Measurements from ENCODE around the gene TEX12.

The TEX12 gene

DNA sequence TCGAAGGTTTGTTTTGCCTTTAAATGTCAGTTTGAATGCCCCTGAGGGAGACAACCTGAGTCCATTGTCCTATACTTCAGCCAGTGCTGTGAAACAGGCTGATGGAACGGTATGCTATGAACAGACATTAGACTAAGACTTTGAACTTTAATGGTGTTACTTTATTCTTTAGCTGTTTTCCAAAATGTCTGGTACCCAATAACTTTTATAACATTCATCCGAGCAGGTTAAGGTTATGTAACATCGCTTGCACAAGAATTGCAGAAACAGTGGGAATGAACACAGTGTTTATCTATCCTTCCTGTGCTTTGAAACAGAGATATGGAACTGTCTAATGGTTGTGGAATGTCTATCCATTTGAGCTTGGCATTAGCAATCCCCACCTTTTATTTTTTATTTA, 46.6 kb downstream of the TEX12 start:
- no peak for DNase-seq

DNA sequence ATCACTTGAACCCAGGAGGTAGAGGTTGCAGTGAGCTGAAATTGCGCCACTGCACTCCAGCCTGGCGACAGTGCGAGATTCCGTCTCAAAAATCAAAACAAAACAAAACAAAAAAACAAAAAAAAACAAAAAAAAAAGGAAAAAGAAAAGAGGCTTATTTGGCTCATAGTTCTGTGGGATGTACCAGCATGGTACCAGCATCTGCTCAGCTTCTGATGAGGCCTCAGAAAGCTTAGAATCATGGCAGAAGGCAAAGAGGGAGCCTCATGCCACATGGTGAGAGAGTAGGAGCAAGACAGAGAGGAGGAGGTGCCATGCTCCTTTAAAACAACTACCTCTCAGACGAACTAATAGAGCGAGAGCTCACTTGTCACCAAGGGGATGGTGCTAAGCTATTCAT, 48.4 kb downstream of the TEX12 start:
- no peak for DNase-seq

DNA sequence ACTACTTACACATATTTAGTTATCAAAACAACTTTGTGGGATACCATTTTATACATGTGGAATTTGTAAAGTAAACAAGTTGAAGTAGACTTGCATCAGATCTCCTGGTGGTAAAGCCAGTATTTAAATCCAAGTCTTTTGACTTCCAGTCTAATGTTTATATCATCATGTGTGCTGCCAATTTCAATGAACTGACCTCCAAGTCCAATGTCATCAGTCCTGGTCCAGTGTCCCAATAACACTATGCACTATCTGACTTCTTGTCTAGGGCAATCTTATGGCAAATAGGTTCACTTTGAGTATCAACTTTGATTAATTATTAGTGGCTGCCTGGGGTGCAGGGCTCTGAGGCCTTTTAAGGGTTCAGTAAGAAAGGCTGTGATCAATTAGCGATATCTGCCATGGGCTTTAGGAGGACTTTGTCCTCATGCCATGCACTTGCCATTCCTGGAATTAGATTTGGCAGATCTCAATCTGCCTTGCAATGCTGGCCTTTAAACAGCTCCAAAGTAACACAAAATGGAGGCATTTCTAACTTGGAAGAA, 49.5 kb downstream of the TEX12 start:
- DNase-seq, result no peak

DNA sequence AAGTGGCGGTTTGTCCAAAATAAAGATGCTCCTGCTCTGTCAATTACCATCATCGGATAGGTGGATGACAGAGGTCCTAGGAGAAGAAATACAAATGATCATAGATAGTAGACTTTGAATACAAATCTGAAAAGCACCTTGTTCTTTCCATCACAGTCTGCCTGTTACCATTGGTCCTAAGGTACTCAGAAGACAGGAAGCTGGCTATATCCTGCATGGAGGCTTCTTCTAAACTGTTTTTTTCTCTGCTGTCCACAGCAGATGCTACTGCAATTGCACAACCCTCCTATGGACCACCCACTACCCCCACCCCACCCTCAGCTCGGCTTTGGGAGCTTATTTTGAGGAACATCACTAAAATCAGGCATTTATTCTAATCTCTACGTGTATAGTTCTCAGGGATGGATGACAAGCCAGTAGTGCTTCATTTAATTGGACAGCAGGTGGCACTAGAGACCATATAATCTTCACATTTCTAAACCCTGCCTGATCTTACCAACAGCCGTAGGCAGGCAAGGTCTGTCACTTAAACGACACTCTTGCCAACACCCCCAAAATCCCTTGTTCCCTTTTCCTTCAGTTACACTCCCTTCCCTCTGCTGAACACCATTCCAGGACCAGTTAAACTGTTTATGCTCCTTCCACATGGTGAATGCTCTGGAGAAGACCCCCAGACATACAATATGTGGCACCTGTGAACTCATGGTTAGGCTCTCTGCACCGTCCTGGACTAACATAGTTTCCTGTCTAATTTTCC, 52.5 kb downstream of the TEX12 start:
- peak; percentile 66 for DNase-seq

DNA sequence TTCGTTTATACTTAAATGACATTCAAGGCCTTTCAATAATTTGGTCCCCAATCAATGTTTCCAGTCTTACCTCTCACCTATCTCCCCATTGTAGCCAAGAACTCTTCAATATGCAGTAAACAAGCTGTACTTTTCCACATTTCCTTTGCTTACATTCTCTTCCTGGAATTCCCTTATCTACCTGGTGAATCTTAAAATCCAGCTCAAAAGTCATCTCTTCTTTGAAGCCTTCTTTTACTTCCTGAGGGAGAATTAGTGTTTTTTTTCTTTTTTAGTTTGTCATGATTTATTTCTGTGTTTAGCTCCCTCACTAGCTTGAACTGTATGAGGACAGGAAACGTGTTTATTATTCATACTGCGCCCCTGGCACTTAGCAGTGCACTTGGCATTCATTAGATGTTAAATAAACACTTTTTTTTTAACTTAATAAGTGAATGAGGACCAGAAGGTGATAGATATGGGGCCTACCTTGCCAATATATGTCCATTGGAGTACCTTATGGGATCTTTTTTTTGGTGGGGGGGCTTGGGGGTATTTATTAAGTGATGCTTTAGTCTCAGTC, 54.2 kb downstream of the TEX12 start:
- no peak for DNase-seq
